HG02623 (cell line): Measurements from ENCODE around the gene GBX2.

ENCODE experiments used
- ATAC-seq: cut with Tn5 transposase; IDR thresholded peaks from one replicate; pipeline ENCODE4 v1.9.1; 2021; ENCODE audit warnings: moderate library complexity; ENCODE audit not compliant: unreplicated experiment

GBX2 gene

GRCh38 chr2:236120829-236121228, 47.4 kb downstream of the GBX2 start:
- ATAC-seq: no peak

- no peak for ATAC-seq
Measured at GRCh38 chr2:236120141-236120601, 48.0 kb downstream of the GBX2 start.

- ATAC-seq: no peak
Measured at GRCh38 chr2:236119476-236119875, 48.7 kb downstream of the GBX2 start.

DNA sequence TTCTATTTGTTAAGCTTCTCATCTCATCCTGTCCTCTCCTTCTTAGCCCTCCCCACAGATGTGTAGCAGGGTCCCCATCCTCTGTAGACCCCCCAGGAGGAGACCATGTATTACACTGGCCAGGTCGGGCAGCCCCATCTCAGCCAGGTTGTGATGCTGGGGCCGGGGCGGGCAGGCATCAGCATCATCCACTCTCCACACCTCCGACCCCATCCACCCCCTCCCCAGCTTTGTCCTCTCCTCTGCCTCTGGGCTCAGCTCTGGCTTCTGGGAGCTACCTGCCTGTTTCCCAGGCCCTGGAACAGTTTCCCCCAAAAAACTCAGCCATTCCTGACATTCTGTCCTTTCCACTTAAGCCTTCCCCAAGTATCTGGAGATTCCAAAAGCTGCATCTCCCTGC, 49.2 kb downstream of the GBX2 start:
- no peak for ATAC-seq

DNA sequence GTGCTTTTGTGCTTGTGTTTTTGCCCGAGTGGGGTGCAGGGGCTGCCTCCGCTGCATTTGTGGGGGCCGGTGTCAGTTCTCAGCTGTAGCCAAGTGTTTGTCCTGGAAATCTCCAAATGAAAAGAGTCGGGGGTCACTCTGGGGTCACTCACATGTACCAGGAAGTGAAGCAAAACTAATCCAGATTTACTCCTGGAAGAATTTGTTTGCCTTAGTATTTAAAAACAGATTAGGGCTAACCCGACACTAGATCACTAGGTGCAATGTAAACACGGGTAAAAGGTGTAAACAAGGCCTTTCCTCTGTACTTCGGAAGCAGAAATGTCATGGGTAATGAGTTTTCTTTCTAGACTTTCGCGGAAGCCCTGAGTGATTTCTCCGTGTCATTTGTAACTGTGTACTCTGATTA, 50.3 kb downstream of the GBX2 start:
- ATAC-seq: no peak

DNA sequence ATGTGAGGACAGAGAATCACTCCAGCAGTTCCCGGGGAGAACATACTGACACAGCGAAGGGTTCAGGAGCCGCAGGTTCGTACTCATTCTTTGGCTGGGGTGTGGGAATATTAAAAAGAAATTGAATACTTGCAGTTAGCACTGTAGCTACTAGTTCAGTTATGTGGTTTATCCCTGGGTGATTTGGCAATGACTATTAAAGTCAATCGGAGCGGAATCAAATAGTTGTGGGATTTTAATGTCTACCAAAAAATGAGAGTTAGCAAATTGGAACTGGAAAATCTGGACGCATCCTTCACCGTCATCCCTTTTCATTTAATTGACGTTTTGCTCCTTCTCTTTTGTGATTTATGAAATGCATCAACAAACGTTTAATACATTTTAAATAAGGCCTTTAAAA, 50.8 kb downstream of the GBX2 start:
- ATAC-seq: no peak
